K562 (cell line): ENCODE measurements around the gene MLN. TPM values are rescaled to one million over a fixed set of nuclear protein-coding genes. Genes with fewer than 3 reads are reported as not detected.

Experiments used
- ATAC-seq: fragments of 200-7000 bp; cut with Tn5 transposase; 3 replicates; pipeline ENCODE4 v1.9.1; 2020; ENCODE audit warnings: moderate library complexity
- BruUV-seq: library from RNA; stranded (reverse); fragments of 400-500 nt; replicated peaks from 2 replicates; lab custom pipeline; 2021; lab: Mats Ljungman, UMichigan
- CTCF ChIA-PET: fragments of 300-600 bp; formaldehyde crosslinking; extraction: SDS; loops from one replicate; lab custom pipeline; 2021; ENCODE audit warnings: low intra/inter-chr PET ratio; lab: Yijun Ruan, JAX
- POLR2A ChIA-PET: fragments of 300-600, 350-650 bp; sonication (Branson Sonifier 250); formaldehyde crosslinking; extraction: SDS; loops from one replicate; lab custom pipeline; 2021; ENCODE audit warnings: antibody characterized with exemption, inconsistent platforms; lab: Yijun Ruan, JAX
- DNase-seq, 4 experiments: peaks; one replicate each; pipeline versions ENCODE4 v3.0.0 to v3.0.0-alpha.2; 2011 to 2018; ENCODE audit warnings: low spot score in 3 of 4, mixed read lengths in 3 of 4; ENCODE audit errors: extremely low read depth in 1 of 4
- FAIRE-seq: peaks from 2 replicates; lab custom pipeline; 2011; peaks lifted over from hg19 to GRCh38; lab: Jason Lieb, UNC
- H2AFZ ChIP-seq: 2 replicates; pipeline ENCODE4 v1.6.0; 2011; ENCODE audit warnings: low read depth, low read length, control low read depth, inconsistent platforms
- H3K27ac ChIP-seq: fragments of 200-600 bp; 3 replicates; pipeline ENCODE4 v1.8.0; 2011; ENCODE audit warnings: low read depth, mild to moderate bottlenecking, control low read depth, inconsistent platforms, low read length, moderate library complexity, mixed read lengths; ENCODE audit errors: extremely low read depth
- H3K27me3 ChIP-seq, 2 experiments: fragments of 300-600 bp in 1 of 2; 2 replicates in 1 of 2; 3 replicates in 1 of 2; pipeline versions ENCODE4 v1.6.0 to v1.8.0; 2011; ENCODE audit warnings: inconsistent platforms in 2 of 2, low read length in 2 of 2, mild to moderate bottlenecking in 1 of 2, mixed read lengths in 1 of 2, moderate library complexity in 1 of 2; ENCODE audit not compliant: control insufficient read depth in 2 of 2, insufficient read depth in 2 of 2
- H3K36me3 ChIP-seq: fragments of 300-600 bp; 3 replicates; pipeline ENCODE4 v1.8.0; 2011; ENCODE audit warnings: mild to moderate bottlenecking, low read length, inconsistent platforms; ENCODE audit not compliant: control insufficient read depth, insufficient read depth
- H3K4me1 ChIP-seq, 2 experiments: fragments of 200-600 bp in 1 of 2; replicated peaks in 1 of 2; 2 replicates in 1 of 2; 3 replicates in 1 of 2; pipeline versions ENCODE4 v1.5.1 to v1.8.0; 2011; ENCODE audit warnings: inconsistent platforms in 2 of 2, low read length in 2 of 2, mild to moderate bottlenecking in 1 of 2, mixed read lengths in 1 of 2, moderate library complexity in 1 of 2; ENCODE audit not compliant: control insufficient read depth in 2 of 2, insufficient read depth in 2 of 2
- H3K4me2 ChIP-seq: 2 replicates; pipeline ENCODE4 v1.6.1; 2011; ENCODE audit warnings: low read length, control low read depth, inconsistent platforms, mixed read lengths; ENCODE audit not compliant: insufficient read depth
- H3K4me3 ChIP-seq: fragments of 200-600 bp; sonication (generic), shearing (Covaris generic); 2 replicates; pipeline ENCODE4 v1.5.1; 2016; ENCODE audit warnings: control low read depth, inconsistent platforms
- H3K79me2 ChIP-seq: fragments of 200-600 bp; 3 replicates; pipeline ENCODE4 v1.8.0; 2011; ENCODE audit warnings: low read length, inconsistent platforms; ENCODE audit not compliant: control insufficient read depth, insufficient read depth
- H3K9ac ChIP-seq, 2 experiments: 2 replicates each; pipeline versions ENCODE4 v1.6.0 to v1.6.1; 2011; ENCODE audit warnings: low read depth in 2 of 2, low read length in 2 of 2, control low read depth in 1 of 2, inconsistent platforms in 1 of 2, mild to moderate bottlenecking in 1 of 2, mixed read lengths in 1 of 2; ENCODE audit not compliant: insufficient read depth in 1 of 2
- H3K9me1 ChIP-seq: one replicate; pipeline ENCODE4 v1.6.0; 2011; ENCODE audit warnings: inconsistent platforms, mild to moderate bottlenecking, low read length, moderate library complexity; ENCODE audit not compliant: control insufficient read depth, insufficient read depth
- H3K9me3 ChIP-seq: replicated peaks from 2 replicates; pipeline ENCODE4 v1.5.1; 2011; ENCODE audit warnings: low read depth, low read length, inconsistent platforms; ENCODE audit not compliant: control insufficient read depth, insufficient read depth
- H4K20me1 ChIP-seq: replicated peaks from 2 replicates; pipeline ENCODE4 v1.6.1; 2011; ENCODE audit warnings: low read length, inconsistent platforms, mixed read lengths; ENCODE audit not compliant: control insufficient read depth, insufficient read depth
- ARID2 ChIP-seq: fragments of 450-650 bp; IDR thresholded peaks from 2 replicates; pipeline ENCODE4 v1.6.1; 2017; ENCODE audit warnings: antibody characterized with exemption, mild to moderate bottlenecking
- ASH1L ChIP-seq: fragments of 450-650 bp; IDR thresholded peaks from 2 replicates; pipeline ENCODE4 v1.6.1; 2018; ENCODE audit warnings: borderline replicate concordance, mild to moderate bottlenecking, low read depth; ENCODE audit not compliant: partially characterized antibody
- BRD9 ChIP-seq: fragments of 450-650 bp; IDR thresholded peaks from 2 replicates; pipeline ENCODE4 v1.6.1; 2018; ENCODE audit warnings: low read depth; ENCODE audit not compliant: partially characterized antibody
- FOS ChIP-seq: IDR thresholded peaks from 3 replicates; pipeline ENCODE4 v1.6.1; 2011; ENCODE audit not compliant: insufficient read length; ENCODE audit errors: extremely low read depth
- GATAD2A ChIP-seq: fragments of 450-650 bp; IDR thresholded peaks from 2 replicates; pipeline ENCODE4 v1.6.1; 2017
- HCFC1 ChIP-seq: IDR thresholded peaks from 2 replicates; pipeline ENCODE4 v1.6.1; 2012; ENCODE audit warnings: low read depth, low read length, improper control_type of control experiment
- JUND ChIP-seq, 2 experiments: IDR thresholded peaks; 2 replicates in 1 of 2; 3 replicates in 1 of 2; pipeline ENCODE4 v1.6.1; 2011; ENCODE audit warnings: borderline replicate concordance in 2 of 2, low read depth in 2 of 2, low read length in 2 of 2, improper control_type of control experiment in 1 of 2, missing biosample characterization in 1 of 2, missing genetic modification characterization in 1 of 2, missing genetic modification reagents in 1 of 2
- KDM2B ChIP-seq: fragments of 250-450 bp; sonication (Bioruptor Pico); IDR thresholded peaks from 2 replicates; pipeline ENCODE4 v1.8.0; 2021; ENCODE audit warnings: mild to moderate bottlenecking, moderate library complexity
- MAFF ChIP-seq: IDR thresholded peaks from 2 replicates; pipeline ENCODE4 v1.6.1; 2012; ENCODE audit warnings: low read length, improper control_type of control experiment
- MEF2D ChIP-seq: conservative IDR thresholded peaks from 2 replicates; pipeline ENCODE4 v1.6.1; 2016; ENCODE audit warnings: low read depth, missing genetic modification characterization, missing compliant biosample characterization
- NR2C1 ChIP-seq, 2 experiments: fragments of 450-650 bp; IDR thresholded peaks; 2 replicates each; pipeline ENCODE4 v1.6.1; 2017; ENCODE audit warnings: mild to moderate bottlenecking in 2 of 2, antibody characterized with exemption in 1 of 2, inconsistent platforms in 1 of 2, missing compliant biosample characterization in 1 of 2, missing genetic modification characterization in 1 of 2
- POLR2AphosphoS2 ChIP-seq: IDR thresholded peaks from 2 replicates; pipeline ENCODE4 v1.6.1; 2012; ENCODE audit warnings: low read length, improper control_type of control experiment
- RFX1 ChIP-seq: fragments of 450-650 bp; IDR thresholded peaks from 2 replicates; pipeline ENCODE4 v1.6.1; 2016; ENCODE audit warnings: mild to moderate bottlenecking, moderate library complexity
- SNIP1 ChIP-seq: fragments of 450-650 bp; IDR thresholded peaks from 2 replicates; pipeline ENCODE4 v1.7.1; 2017; ENCODE audit warnings: low read depth, mild to moderate bottlenecking
- ZNF184 ChIP-seq: sonication (generic); formaldehyde crosslinking; IDR thresholded peaks from 2 replicates; pipeline ENCODE4 v1.5.0; 2020; ENCODE audit warnings: missing genetic modification reagents
- WGBS: fragments of 100-300 bp; shearing (Covaris generic); methylation state at CpG from one replicate; pipeline ENCODE4 v1.1.6; 2016; ENCODE audit warnings: low coverage, mixed read lengths; ENCODE audit not compliant: insufficient coverage; ENCODE audit errors: missing lambda C conversion rate; 5-methylcytosine and 5-hydroxymethylcytosine counted together
- in situ Hi-C: fragments of 300-500 bp; cut with MboI; formaldehyde crosslinking; loops from 4 replicates; pipeline ENCODE4 v1.15.0; 2018; ENCODE audit warnings: inconsistent platforms, mixed read lengths
- intact Hi-C: fragments of 100-400 bp; cut with micrococcal nuclease; formaldehyde crosslinking; loops from 2 replicates; pipeline ENCODE4 v1.14.2; 2022
- polyA plus RNA-seq, 8 experiments: library from polyadenylated mRNA; depleted of rRNA in 4 of 8; stranded (reverse) in 5 of 8; unstranded in 3 of 8; fragments of >200 nt; fragmentation: Nextera tagmentation in 2 of 8; fragmentation: Illumina TruSeq in 1 of 8; extraction: Ambion mirVana in 2 of 8; extraction: Trizol in 1 of 8; gene quantifications; 2 replicates each; pipeline versions ENCODE4 v1.2.1 to v1.2.3, GENCODE V29; 2011 to 2014; ENCODE audit warnings: inconsistent platforms in 1 of 8, missing spikeins in 1 of 8
- total RNA-seq, 7 experiments: library from RNA; depleted of rRNA in 6 of 7; stranded (reverse); fragments of >200 nt in 6 of 7; fragmentation: Illumina TruSeq in 2 of 7; extraction: Trizol in 2 of 7; gene quantifications; 2 replicates each; pipeline versions ENCODE4 v1.2.1 to v1.2.3, GENCODE V29; 2011 to 2021; ENCODE audit warnings: low replicate concordance in 1 of 7

Gene MLN
- total and polyA plus RNA-seq, 9 of the 15 experiments (the other 6 are each of a cell fraction or from before 2014, with no cell fraction given): not detected

DNA sequence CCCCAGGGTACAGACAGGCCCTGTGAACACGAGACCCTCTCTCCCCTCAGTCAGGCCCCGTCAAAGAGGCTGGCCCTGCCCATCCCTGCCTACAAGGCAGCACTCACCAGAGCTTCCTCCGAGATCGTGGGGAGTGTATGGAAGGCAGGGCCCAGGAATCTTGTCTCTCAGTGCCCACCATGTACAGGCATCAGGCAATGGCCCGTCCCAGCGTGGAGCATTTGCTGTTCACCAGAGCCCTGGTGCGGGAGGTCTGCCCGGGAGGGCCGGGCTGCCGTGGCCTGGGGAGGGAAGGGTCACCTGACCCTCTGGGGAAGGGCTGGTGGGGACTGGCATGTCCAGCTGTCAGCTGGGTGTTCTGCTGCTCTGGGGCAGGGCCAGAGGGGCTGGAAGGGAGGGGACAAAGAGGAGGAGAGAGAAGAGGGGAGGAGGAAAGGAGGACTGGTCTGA, 57.1 kb downstream of the MLN start, which contains the start of gene IP6K3:
Gene IP6K3, minus strand, starts transcription at position 255 of the 450 bp plus-strand sequence. CDS start 11,429 bp downstream, outside the sequence.
- Histone ChIP-seq H3K9me3 (no peaks in the 10 kb centered on the region), H3K27me3 (peaks cover 33 to 72% of the 10 kb centered on the region in 2 experiments; a peak in 4 of 5 replicates), H3K9ac (0 out of 4 replicates have a peak within 1 kb of the TSS, but pooled peaks of 1 of the 2 experiments have one; percentile 30), H3K4me1 (peaks cover 2 to 16% of the 10 kb centered on the region in 2 experiments; a peak in 2 of 5 replicates), H3K36me3 (no peaks in the 10 kb centered on the region), H3K4me2 (no peak within 1 kb of the TSS), H2AFZ (no peak within 1 kb of the TSS), H3K79me2 (no peaks in the 10 kb centered on the region), H4K20me1 (peaks cover 15% of the 10 kb centered on the region; the same call in 1 of the 2 replicates), H3K9me1 (peaks cover 2% of the 10 kb centered on the region), H3K4me3 (no peak within 1 kb of the TSS), H3K27ac (no peak within 1 kb of the TSS)
- intact Hi-C loops: no loop called here
- no peak for ATAC-seq
- no peak for DNase-seq
- no TSS peak for BruUV-seq
- no peak for FAIRE-seq
- CTCF ChIA-PET: interaction anchor here (1.1 kb wide), 1 partner anchor 35 kb away, joined by 5 read pairs; the partner anchor contains the start of gene UQCC2
- under 1% methylated on average over 10 of the region's 10 CpGs for WGBS
- TF ChIP-seq ARID2 (no peak), HCFC1 (no peak), JUND (IDR thresholded peaks at IDR 0.05; ENCODE audit: borderline replicate concordance, low read depth, low read length) (no peak), JUND (tag; IDR thresholded peaks at IDR 0.05; ENCODE audit: borderline replicate concordance, low read depth, low read length) (no peak), ASH1L (no peak), POLR2AphosphoS2 (no peak), BRD9 (no peak), GATAD2A (no peak), ZNF184 (no peak), RFX1 (no peak), FOS (no peak), KDM2B (no peak), SNIP1 (no peak), MEF2D (no peak), MAFF (no peak), NR2C1 (IDR thresholded peaks at IDR 0.05) (no peak), NR2C1 (tag; IDR thresholded peaks at IDR 0.05) (no peak)
- POLR2A ChIA-PET: interaction anchor here (0.9 to 1.2 kb wide), 2 partner anchors 24 to 305 kb away, joined by 3 read pairs; no protein-coding TSS in a partner anchor
- in situ Hi-C loops: no loop called here
